K562 (cell line): ENCODE data around the gene NR0B2. TPM values are rescaled to one million over a fixed set of nuclear protein-coding genes. Genes with fewer than 3 reads are reported as not detected.

Source experiments
- ARHGAP35 ChIP-seq: fragments of 450-650 bp; IDR thresholded peaks from 2 replicates; pipeline ENCODE4 v1.6.1; 2018; ENCODE audit not compliant: partially characterized antibody
- CBFB ChIP-seq: sonication (generic); formaldehyde crosslinking; IDR thresholded peaks from 2 replicates; pipeline ENCODE4 v1.4.0; 2020; ENCODE audit warnings: mild to moderate bottlenecking, missing genetic modification reagents
- CC2D1A ChIP-seq: fragments of 450-650 bp; IDR thresholded peaks from 2 replicates; pipeline ENCODE4 v1.6.1; 2017; ENCODE audit warnings: mild to moderate bottlenecking
- CREB1 ChIP-seq, 2 experiments: sonication (generic) in 1 of 2; formaldehyde crosslinking in 1 of 2; IDR thresholded peaks; 2 replicates each; pipeline versions ENCODE4 v1.6.1 to v1.8.0; 2012 to 2022; ENCODE audit warnings: inconsistent platforms in 1 of 2, mild to moderate bottlenecking in 1 of 2, missing genetic modification reagents in 1 of 2, moderate library complexity in 1 of 2
- CTBP1 ChIP-seq: fragments of 450-650 bp; IDR thresholded peaks from 2 replicates; pipeline ENCODE4 v1.6.1; 2016; ENCODE audit warnings: borderline replicate concordance
- DDX20 ChIP-seq: fragments of 450-650 bp; IDR thresholded peaks from 2 replicates; pipeline ENCODE4 v1.6.1; 2016; ENCODE audit warnings: missing genetic modification characterization, low read depth, mild to moderate bottlenecking, missing compliant biosample characterization, moderate library complexity
- EZH2 ChIP-seq: IDR thresholded peaks from 2 replicates; pipeline ENCODE4 v1.6.1; 2012; ENCODE audit warnings: low read depth, mild to moderate bottlenecking, inconsistent platforms, low read length, borderline replicate concordance
- HCFC1 ChIP-seq: IDR thresholded peaks from 2 replicates; pipeline ENCODE4 v1.6.1; 2012; ENCODE audit warnings: low read depth, low read length, improper control_type of control experiment
- HDAC3 ChIP-seq: fragments of 450-650 bp; IDR thresholded peaks from 2 replicates; pipeline ENCODE4 v1.6.1; 2018; ENCODE audit warnings: borderline replicate concordance, mild to moderate bottlenecking, moderate library complexity; ENCODE audit not compliant: partially characterized antibody
- PCBP1 ChIP-seq: fragments of 200-400 bp; formaldehyde crosslinking; IDR thresholded peaks from 2 replicates; pipeline ENCODE4 v1.6.1; 2018; ENCODE audit warnings: mild to moderate bottlenecking, low read depth, low read length; ENCODE audit not compliant: poor library complexity, severe bottlenecking
- POLR2B ChIP-seq: fragments of 450-650 bp; IDR thresholded peaks from 2 replicates; pipeline ENCODE4 v1.6.1; 2018; ENCODE audit warnings: low read depth; ENCODE audit not compliant: partially characterized antibody
- RAD21 ChIP-seq, 2 experiments: fragments of 250-450 bp in 1 of 2; fragments of 450-650 bp in 1 of 2; sonication (Bioruptor Pico) in 1 of 2; formaldehyde crosslinking in 1 of 2; IDR thresholded peaks in 1 of 2; conservative IDR thresholded peaks in 1 of 2; 2 replicates each; pipeline versions ENCODE4 v1.4.0 to v1.8.0; 2020 to 2022; ENCODE audit warnings: mild to moderate bottlenecking in 2 of 2, moderate library complexity in 1 of 2
- RFX7 ChIP-seq: fragments of 250-450 bp; sonication (Bioruptor Pico); IDR thresholded peaks from 2 replicates; pipeline ENCODE4 v1.5.1; 2021; ENCODE audit warnings: mild to moderate bottlenecking
- SETDB1 ChIP-seq: IDR thresholded peaks from one replicate; pipeline ENCODE4 v1.6.1; 2012; ENCODE audit warnings: low read length, control low read depth, inconsistent platforms
- SRF ChIP-seq, 2 experiments: fragments of 250-450, 450-650 bp in 1 of 2; sonication (Bioruptor Pico) in 1 of 2; sonication (generic) in 1 of 2; formaldehyde crosslinking; IDR thresholded peaks; 2 replicates each; pipeline versions ENCODE4 v1.5.0 to v1.5.1; 2020 to 2022; ENCODE audit warnings: mild to moderate bottlenecking in 1 of 2, missing genetic modification reagents in 1 of 2
- ZC3H4 ChIP-seq: sonication (generic); formaldehyde crosslinking; IDR thresholded peaks from 2 replicates; pipeline ENCODE4 v1.9.0; 2021; ENCODE audit warnings: missing genetic modification reagents, borderline replicate concordance
- ZNF143 ChIP-seq: sonication (generic); formaldehyde crosslinking; IDR thresholded peaks from 2 replicates; pipeline ENCODE4 v1.9.0; 2022; ENCODE audit warnings: mild to moderate bottlenecking, missing genetic modification reagents
- polyA plus RNA-seq, 8 experiments: library from polyadenylated mRNA; depleted of rRNA in 4 of 8; stranded (reverse) in 5 of 8; unstranded in 3 of 8; fragments of >200 nt; fragmentation: Nextera tagmentation in 2 of 8; fragmentation: Illumina TruSeq in 1 of 8; extraction: Ambion mirVana in 2 of 8; extraction: Trizol in 1 of 8; gene quantifications; 2 replicates each; pipeline versions ENCODE4 v1.2.1 to v1.2.3, GENCODE V29; 2011 to 2014; ENCODE audit warnings: inconsistent platforms in 1 of 8, missing spikeins in 1 of 8
- total RNA-seq, 7 experiments: library from RNA; depleted of rRNA in 6 of 7; stranded (reverse); fragments of >200 nt in 6 of 7; fragmentation: Illumina TruSeq in 2 of 7; extraction: Trizol in 2 of 7; gene quantifications; 2 replicates each; pipeline versions ENCODE4 v1.2.1 to v1.2.3, GENCODE V29; 2011 to 2021; ENCODE audit warnings: low replicate concordance in 1 of 7
- TF ChIP-seq, protein P1 (sequence below): IDR thresholded peaks from 2 replicates; pipeline ENCODE4 v1.6.1; 2014; ENCODE audit warnings: antibody characterized with exemption
- TF ChIP-seq, protein P2 (sequence below): fragments of 250-450 bp; sonication (Bioruptor Pico); IDR thresholded peaks from 2 replicates; pipeline ENCODE4 v1.5.1; 2021; ENCODE audit warnings: mild to moderate bottlenecking
- TF ChIP-seq, protein P3 (sequence below): fragments of 450-650 bp; IDR thresholded peaks from 2 replicates; pipeline ENCODE4 v1.6.1; 2017; ENCODE audit warnings: antibody characterized with exemption, mild to moderate bottlenecking

The NR0B2 gene
- total and polyA plus RNA-seq, 9 of the 15 experiments (the other 6 are each of a cell fraction or from before 2014, with no cell fraction given), result not detected

DNA sequence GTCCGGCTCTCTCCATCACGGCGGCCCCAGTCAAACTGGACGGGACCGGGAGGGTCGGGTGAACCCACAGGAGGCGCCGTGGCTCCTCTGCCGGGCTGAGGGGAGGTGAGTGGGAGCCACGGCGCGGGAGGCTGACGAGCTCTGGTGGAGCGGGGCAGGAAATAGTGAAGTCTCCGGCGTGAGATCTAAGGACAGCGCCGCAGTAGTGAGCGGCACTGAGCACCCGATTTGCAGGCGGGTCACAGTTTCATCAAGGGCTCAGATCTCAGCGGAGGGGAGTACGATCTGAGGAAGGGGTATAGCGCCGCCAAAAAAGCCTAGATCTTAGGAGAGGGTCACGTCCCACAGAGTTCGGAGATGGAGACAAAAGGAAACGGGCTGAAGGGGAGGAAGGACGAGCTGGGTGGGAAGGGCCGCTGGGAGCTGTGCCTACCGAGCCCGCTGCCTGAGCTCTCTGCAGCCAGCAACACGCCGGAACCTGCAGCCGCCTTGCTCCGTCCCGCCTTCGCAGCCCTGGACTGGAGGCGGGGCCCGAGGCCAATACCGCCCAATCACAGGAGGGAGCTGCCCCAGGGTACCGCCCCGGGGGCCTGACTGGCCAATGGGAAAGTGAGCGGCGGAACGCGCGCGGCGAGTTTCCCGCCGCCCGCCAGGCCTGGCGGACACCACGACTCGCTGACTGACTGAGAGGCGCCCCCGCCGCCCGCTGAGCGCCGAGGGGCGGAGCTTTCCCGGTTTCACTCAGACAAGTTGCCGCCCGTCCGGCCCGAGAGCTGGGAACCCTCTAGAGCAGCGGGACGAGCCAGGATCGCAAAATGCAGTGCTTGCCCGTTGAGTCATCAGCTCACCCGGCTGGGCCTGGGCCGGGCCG, 48.9 kb downstream of the NR0B2 start (continued):
- no peak for TF ChIP-seq RAD21 (CRISPR knock-in tag; conservative IDR thresholded peaks at IDR 0.05 in 1 of 2, IDR thresholded peaks at IDR 0.05 in 1 of 2)
- TF ChIP-seq POLR2B, result peak; percentile 86
- peak; percentile 34; the same call in 1 of the 2 replicates for TF ChIP-seq CREB1 (IDR thresholded peaks at IDR 0.05)
- TF ChIP-seq CREB1 (CRISPR knock-in tag; IDR thresholded peaks at IDR 0.05), result 0 out of 2 replicates have a peak, but pooled peaks have one; percentile 21
- no peak for TF ChIP-seq ZC3H4 (CRISPR knock-in tag)
- no peak for TF ChIP-seq DDX20 (tag)
- TF ChIP-seq CC2D1A, result no peak
- TF ChIP-seq ZNF143 (CRISPR knock-in tag), result peak; percentile 42; the same call in 1 of the 2 replicates
- TF ChIP-seq, protein P1, sequence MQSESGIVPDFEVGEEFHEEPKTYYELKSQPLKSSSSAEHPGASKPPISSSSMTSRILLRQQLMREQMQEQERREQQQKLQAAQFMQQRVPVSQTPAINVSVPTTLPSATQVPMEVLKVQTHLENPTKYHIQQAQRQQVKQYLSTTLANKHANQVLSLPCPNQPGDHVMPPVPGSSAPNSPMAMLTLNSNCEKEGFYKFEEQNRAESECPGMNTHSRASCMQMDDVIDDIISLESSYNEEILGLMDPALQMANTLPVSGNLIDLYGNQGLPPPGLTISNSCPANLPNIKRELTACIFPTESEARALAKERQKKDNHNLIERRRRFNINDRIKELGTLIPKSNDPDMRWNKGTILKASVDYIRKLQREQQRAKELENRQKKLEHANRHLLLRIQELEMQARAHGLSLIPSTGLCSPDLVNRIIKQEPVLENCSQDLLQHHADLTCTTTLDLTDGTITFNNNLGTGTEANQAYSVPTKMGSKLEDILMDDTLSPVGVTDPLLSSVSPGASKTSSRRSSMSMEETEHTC, result no peak
- no peak for TF ChIP-seq SETDB1
- TF ChIP-seq RFX7 (CRISPR knock-in tag), result no peak
- TF ChIP-seq CBFB (CRISPR knock-in tag), result no peak; the same call in 1 of the 2 replicates
- no peak for TF ChIP-seq HDAC3
- TF ChIP-seq, protein P2, sequence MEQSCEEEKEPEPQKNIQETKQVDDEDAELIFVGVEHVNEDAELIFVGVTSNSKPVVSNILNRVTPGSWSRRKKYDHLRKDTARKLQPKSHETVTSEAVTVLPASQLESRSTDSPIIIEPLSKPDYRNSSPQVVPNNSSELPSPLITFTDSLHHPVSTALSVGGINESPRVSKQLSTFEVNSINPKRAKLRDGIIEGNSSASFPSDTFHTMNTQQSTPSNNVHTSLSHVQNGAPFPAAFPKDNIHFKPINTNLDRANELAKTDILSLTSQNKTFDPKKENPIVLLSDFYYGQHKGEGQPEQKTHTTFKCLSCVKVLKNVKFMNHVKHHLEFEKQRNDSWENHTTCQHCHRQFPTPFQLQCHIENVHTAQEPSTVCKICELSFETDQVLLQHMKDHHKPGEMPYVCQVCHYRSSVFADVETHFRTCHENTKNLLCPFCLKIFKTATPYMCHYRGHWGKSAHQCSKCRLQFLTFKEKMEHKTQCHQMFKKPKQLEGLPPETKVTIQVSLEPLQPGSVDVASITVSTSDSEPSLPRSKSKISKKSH (CRISPR knock-in tag), result no peak
- peak; percentile 100 for TF ChIP-seq CTBP1
- TF ChIP-seq EZH2, result no peak
- TF ChIP-seq, protein P3, sequence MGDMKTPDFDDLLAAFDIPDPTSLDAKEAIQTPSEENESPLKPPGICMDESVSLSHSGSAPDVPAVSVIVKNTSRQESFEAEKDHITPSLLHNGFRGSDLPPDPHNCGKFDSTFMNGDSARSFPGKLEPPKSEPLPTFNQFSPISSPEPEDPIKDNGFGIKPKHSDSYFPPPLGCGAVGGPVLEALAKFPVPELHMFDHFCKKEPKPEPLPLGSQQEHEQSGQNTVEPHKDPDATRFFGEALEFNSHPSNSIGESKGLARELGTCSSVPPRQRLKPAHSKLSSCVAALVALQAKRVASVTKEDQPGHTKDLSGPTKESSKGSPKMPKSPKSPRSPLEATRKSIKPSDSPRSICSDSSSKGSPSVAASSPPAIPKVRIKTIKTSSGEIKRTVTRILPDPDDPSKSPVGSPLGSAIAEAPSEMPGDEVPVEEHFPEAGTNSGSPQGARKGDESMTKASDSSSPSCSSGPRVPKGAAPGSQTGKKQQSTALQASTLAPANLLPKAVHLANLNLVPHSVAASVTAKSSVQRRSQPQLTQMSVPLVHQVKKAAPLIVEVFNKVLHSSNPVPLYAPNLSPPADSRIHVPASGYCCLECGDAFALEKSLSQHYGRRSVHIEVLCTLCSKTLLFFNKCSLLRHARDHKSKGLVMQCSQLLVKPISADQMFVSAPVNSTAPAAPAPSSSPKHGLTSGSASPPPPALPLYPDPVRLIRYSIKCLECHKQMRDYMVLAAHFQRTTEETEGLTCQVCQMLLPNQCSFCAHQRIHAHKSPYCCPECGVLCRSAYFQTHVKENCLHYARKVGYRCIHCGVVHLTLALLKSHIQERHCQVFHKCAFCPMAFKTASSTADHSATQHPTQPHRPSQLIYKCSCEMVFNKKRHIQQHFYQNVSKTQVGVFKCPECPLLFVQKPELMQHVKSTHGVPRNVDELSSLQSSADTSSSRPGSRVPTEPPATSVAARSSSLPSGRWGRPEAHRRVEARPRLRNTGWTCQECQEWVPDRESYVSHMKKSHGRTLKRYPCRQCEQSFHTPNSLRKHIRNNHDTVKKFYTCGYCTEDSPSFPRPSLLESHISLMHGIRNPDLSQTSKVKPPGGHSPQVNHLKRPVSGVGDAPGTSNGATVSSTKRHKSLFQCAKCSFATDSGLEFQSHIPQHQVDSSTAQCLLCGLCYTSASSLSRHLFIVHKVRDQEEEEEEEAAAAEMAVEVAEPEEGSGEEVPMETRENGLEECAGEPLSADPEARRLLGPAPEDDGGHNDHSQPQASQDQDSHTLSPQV, result no peak
- peak in 1 of 2 experiments; percentile 70; a peak in 1 of 4 replicates for TF ChIP-seq SRF (CRISPR knock-in tag; IDR thresholded peaks at IDR 0.05)
- no peak for TF ChIP-seq ARHGAP35
- TF ChIP-seq HCFC1, result peak; percentile 61
- TF ChIP-seq PCBP1, result peak; percentile 75
